KMS-11 (cell line): ENCODE results near the gene SMTN.

Experiments
- H2AFZ ChIP-seq: fragments of 200-600 bp; sonication (generic); 2 replicates; pipeline ENCODE4 v1.6.1; 2016; ENCODE audit warnings: antibody characterized with exemption, mixed run types, low read depth
- H3K27ac ChIP-seq: fragments of 200-600 bp; sonication (generic); 2 replicates; pipeline ENCODE4 v1.6.1; 2016; ENCODE audit warnings: mild to moderate bottlenecking, mixed run types
- H3K27me3 ChIP-seq: fragments of 200-600 bp; sonication (generic); 2 replicates; pipeline ENCODE4 v1.6.1; 2017; ENCODE audit warnings: mild to moderate bottlenecking, low read depth, mixed run types, moderate library complexity; ENCODE audit not compliant: insufficient read depth
- H3K36me3 ChIP-seq: fragments of 200-600 bp; sonication (generic); 2 replicates; pipeline ENCODE4 v1.6.1; 2017; ENCODE audit warnings: mild to moderate bottlenecking, mixed run types; ENCODE audit not compliant: insufficient read depth
- H3K4me1 ChIP-seq: fragments of 200-600 bp; sonication (generic); 2 replicates; pipeline ENCODE4 v1.6.1; 2016; ENCODE audit warnings: mild to moderate bottlenecking, low read depth, mixed run types; ENCODE audit not compliant: poor library complexity, severe bottlenecking
- H3K4me2 ChIP-seq: fragments of 200-600 bp; sonication (generic); 2 replicates; pipeline ENCODE4 v1.7.0; 2016; ENCODE audit warnings: mild to moderate bottlenecking, mixed run types
- H3K4me3 ChIP-seq: fragments of 200-600 bp; sonication (generic); IDR thresholded peaks from 2 replicates; pipeline ENCODE4 v1.6.1; 2017; ENCODE audit warnings: low read depth, low read length, mixed read lengths; ENCODE audit not compliant: insufficient read depth
- H3K79me2 ChIP-seq: fragments of 200-600 bp; sonication (generic); 2 replicates; pipeline ENCODE4 v1.6.1; 2016; ENCODE audit warnings: low read depth, mixed run types; ENCODE audit not compliant: insufficient read depth
- H3K9ac ChIP-seq: fragments of 200-600 bp; sonication (generic); 2 replicates; pipeline ENCODE4 v1.6.1; 2016; ENCODE audit warnings: mild to moderate bottlenecking, mixed run types
- H4K20me1 ChIP-seq: fragments of 200-600 bp; sonication (generic); 2 replicates; pipeline ENCODE4 v1.6.1; 2016; ENCODE audit warnings: mild to moderate bottlenecking, mixed run types; ENCODE audit not compliant: insufficient read depth
- TF ChIP-seq, protein P1 (sequence below): fragments of 200-600 bp; sonication (generic); conservative IDR thresholded peaks from 2 replicates; pipeline ENCODE4 v1.6.1; 2017; ENCODE audit warnings: low read depth, mild to moderate bottlenecking, antibody characterized with exemption, low read length, moderate library complexity, mixed read lengths

SMTN gene

DNA sequence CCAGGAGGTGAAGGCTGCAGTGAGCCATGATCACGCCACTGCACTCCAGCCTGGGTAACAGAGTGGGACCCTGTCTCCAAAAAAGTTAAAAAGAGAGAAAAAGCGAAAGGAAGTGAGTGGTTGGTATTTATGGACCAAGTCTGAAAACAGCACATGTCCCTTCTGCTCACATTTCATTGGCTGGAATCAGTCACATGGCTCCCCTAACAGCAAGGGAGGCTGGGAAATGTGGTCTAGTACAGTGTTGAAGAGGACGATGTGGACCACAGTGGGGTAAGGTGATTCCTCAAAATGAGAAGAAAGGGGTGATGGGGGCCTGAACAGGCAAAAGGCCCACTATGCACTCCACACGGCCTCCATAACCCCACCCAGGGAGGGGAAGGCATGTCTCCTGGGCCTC lies 32.5 kb upstream of the SMTN start:
- H2AFZ ChIP-seq = no peak overlapping the region
- H3K79me2 ChIP-seq = no peaks in the 10 kb centered on the region
- no peak overlapping the region for H3K9ac ChIP-seq
- H3K27me3 ChIP-seq = no peaks in the 10 kb centered on the region
- TF ChIP-seq, protein P1, sequence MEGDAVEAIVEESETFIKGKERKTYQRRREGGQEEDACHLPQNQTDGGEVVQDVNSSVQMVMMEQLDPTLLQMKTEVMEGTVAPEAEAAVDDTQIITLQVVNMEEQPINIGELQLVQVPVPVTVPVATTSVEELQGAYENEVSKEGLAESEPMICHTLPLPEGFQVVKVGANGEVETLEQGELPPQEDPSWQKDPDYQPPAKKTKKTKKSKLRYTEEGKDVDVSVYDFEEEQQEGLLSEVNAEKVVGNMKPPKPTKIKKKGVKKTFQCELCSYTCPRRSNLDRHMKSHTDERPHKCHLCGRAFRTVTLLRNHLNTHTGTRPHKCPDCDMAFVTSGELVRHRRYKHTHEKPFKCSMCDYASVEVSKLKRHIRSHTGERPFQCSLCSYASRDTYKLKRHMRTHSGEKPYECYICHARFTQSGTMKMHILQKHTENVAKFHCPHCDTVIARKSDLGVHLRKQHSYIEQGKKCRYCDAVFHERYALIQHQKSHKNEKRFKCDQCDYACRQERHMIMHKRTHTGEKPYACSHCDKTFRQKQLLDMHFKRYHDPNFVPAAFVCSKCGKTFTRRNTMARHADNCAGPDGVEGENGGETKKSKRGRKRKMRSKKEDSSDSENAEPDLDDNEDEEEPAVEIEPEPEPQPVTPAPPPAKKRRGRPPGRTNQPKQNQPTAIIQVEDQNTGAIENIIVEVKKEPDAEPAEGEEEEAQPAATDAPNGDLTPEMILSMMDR = no peak
- H3K27ac ChIP-seq = no peak overlapping the region
- H3K4me2 ChIP-seq = no peak overlapping the region
- no peak overlapping the region for H3K4me3 ChIP-seq
- no peaks in the 10 kb centered on the region for H3K36me3 ChIP-seq
- no peaks in the 10 kb centered on the region for H3K4me1 ChIP-seq
- H4K20me1 ChIP-seq = no peaks in the 10 kb centered on the region

DNA sequence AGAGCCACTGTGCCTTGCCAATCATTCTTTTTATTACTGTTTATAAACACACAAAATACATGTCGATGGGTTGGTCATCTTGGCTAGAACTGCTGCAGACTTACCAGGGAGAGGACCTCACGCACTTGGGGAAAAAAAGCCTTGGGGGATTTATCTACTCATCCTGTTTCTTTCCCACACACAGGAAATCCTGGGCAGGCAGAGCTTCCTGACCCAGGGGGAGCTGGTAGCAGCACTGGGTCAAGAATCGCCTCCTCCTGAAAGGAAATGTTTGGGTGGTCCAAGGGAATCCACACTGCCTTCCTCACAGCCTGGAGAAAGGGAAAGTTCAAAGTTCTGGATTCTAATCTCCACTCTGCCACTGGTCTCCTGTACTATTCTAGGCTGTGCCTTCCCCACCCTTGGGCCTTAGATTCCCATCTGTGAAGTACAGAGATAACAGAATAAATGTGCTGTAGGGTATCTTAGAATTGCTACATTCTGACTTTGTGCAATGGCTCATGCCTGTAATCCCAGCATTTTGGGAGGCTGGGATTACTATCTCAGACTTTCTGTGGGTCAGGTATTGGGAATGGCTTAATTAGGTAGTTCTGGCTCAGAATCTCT lies 31.2 kb upstream of the SMTN start:
- no peak overlapping the region for H3K9ac ChIP-seq
- H4K20me1 ChIP-seq = no peaks in the 10 kb centered on the region
- H3K27ac ChIP-seq = no peak overlapping the region
- H3K4me3 ChIP-seq = no peak overlapping the region
- H2AFZ ChIP-seq = no peak overlapping the region
- H3K4me1 ChIP-seq = no peaks in the 10 kb centered on the region
- TF ChIP-seq, protein P1 = no peak
- H3K79me2 ChIP-seq = no peaks in the 10 kb centered on the region
- no peaks in the 10 kb centered on the region for H3K27me3 ChIP-seq
- H3K36me3 ChIP-seq = no peaks in the 10 kb centered on the region
- no peak overlapping the region for H3K4me2 ChIP-seq

DNA sequence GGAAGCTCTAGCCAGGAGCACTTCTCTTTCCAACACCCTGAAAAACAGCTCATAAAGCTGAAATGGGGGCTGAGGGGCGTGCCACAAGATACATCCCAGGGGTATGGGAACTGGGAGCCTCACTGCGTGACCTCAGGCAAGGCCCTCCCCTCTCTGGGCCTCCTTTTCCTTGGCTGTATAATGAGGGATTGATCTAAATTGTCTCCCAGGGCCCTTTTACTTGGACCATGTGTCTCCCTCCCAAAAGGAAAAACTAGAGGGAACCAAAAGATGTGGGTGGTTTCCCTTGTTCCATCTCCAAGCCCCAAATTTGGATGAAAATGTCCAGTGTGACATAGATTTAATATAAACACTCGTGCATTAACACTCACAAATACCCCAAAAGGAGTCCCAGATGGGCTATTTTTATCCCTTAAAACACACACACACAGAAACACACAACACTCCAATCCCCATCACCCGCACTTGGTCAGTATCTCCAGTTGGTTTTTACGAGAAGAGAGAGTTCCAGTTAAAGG lies 25.9 kb upstream of the SMTN start:
- no peaks in the 10 kb centered on the region for H3K4me1 ChIP-seq
- no peak overlapping the region for H3K9ac ChIP-seq
- no peak overlapping the region for H2AFZ ChIP-seq
- H3K36me3 ChIP-seq = no peaks in the 10 kb centered on the region
- H3K27me3 ChIP-seq = no peaks in the 10 kb centered on the region
- no peak overlapping the region for H3K27ac ChIP-seq
- TF ChIP-seq, protein P1 = no peak
- no peaks in the 10 kb centered on the region for H4K20me1 ChIP-seq
- H3K79me2 ChIP-seq = no peaks in the 10 kb centered on the region
- no peak overlapping the region for H3K4me2 ChIP-seq
- no peak overlapping the region for H3K4me3 ChIP-seq

DNA sequence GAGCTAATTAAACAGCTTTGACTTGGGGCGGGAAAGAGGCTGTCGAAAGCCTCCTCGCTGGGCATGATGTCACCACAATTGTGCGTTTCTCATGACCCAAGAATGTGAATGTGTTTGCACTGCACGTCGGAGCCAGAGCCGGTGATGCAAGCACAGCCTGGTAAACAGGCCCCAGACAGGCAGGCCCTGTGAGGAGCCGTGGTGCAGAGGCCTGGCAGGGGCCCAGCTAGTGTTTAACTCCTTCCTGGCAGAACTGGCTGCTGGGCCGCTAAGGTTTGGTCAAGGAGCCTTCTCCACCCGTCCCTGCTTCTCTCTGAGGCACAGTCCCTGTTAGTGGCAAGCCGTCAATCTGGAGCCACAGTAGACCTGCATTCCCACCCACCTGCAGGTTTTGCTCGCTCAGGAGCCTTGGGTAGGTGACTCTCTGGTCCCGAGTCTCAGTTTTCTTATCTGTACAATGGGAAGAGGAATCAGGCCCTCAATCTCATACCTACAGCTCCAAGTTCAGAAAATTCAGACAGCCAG lies 25.4 kb upstream of the SMTN start:
- H3K4me2 ChIP-seq = no peak overlapping the region
- no peak overlapping the region for H2AFZ ChIP-seq
- H4K20me1 ChIP-seq = no peaks in the 10 kb centered on the region
- no peaks in the 10 kb centered on the region for H3K27me3 ChIP-seq
- no peaks in the 10 kb centered on the region for H3K4me1 ChIP-seq
- H3K27ac ChIP-seq = no peak overlapping the region
- H3K4me3 ChIP-seq = no peak overlapping the region
- no peaks in the 10 kb centered on the region for H3K36me3 ChIP-seq
- TF ChIP-seq, protein P1 = no peak
- no peaks in the 10 kb centered on the region for H3K79me2 ChIP-seq
- no peak overlapping the region for H3K9ac ChIP-seq
